Measurements from ENCODE around the gene ADAMTSL3.

ADAMTSL3 gene

DNA sequence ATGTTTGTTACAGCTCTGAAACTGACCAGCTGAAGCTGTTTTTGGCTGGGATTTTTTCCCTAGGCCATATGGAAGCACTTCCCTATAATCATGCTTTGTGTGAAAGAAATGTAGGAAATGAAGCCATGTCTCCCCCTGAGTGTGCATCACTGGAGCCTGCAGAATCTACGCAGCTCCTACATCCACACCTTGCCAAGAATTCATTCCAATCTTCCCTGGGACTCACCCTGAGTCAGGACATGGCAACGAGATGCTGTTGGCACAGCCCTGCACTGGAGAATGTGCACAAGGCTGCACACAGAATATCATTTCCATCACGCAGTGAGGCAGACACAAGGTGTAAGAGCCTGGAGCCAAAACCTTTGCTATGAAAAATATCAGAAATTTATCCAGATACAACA is 189.5 kb downstream of the ADAMTSL3 start:
- H3K79me2 ChIP-seq (ENCODE audit: control insufficient read depth, low read length), result no peaks in the 10 kb centered on the region
- no peaks in the 10 kb centered on the region for H3K9me3 ChIP-seq (ENCODE audit: control insufficient read depth, insufficient read depth, low read length)
- H3K27me3 ChIP-seq (ENCODE audit: control insufficient read depth, low read length), result no peaks in the 10 kb centered on the region
- no peaks in the 10 kb centered on the region for H4K20me1 ChIP-seq (ENCODE audit: control insufficient read depth, insufficient read depth, low read depth, low read length)
- H3K4me2 ChIP-seq (ENCODE audit: low read length), result no peak overlapping the region
- no peaks in the 10 kb centered on the region for H3K4me1 ChIP-seq (ENCODE audit: control insufficient read depth, low read length)
- no peak overlapping the region for H3K27ac ChIP-seq (ENCODE audit: low read depth, low read length)
- H3K4me3 ChIP-seq (ENCODE audit: low read length), result no peak overlapping the region
- H3K9me2 ChIP-seq (replicated peaks; ENCODE audit: control insufficient read depth, low read length), result no peaks in the 10 kb centered on the region
- no peaks in the 10 kb centered on the region for H3F3A ChIP-seq (ENCODE audit: control insufficient read depth, insufficient read depth)
- TF ChIP-seq EZH2phosphoT487 (IDR thresholded peaks at IDR 0.05; ENCODE audit: borderline replicate concordance, low read length), result no peak
- no peak for TF ChIP-seq CTCF (IDR thresholded peaks at IDR 0.05; ENCODE audit: low read depth, low read length, poor library complexity, severe bottlenecking)
- no peaks in the 10 kb centered on the region for H3K36me3 ChIP-seq (ENCODE audit: control insufficient read depth, low read length)

GRCh38 chr15:83844742-83845141 is 190.8 kb downstream of the ADAMTSL3 start:
- Histone ChIP-seq H3K36me3 (ENCODE audit: control insufficient read depth, low read length) (no peaks in the 10 kb centered on the region), H3K4me3 (ENCODE audit: low read length) (no peak overlapping the region), H3K27ac (ENCODE audit: low read depth, low read length) (no peak overlapping the region), H3K4me1 (ENCODE audit: control insufficient read depth, low read length) (no peaks in the 10 kb centered on the region), H3F3A (ENCODE audit: control insufficient read depth, insufficient read depth) (no peaks in the 10 kb centered on the region), H3K79me2 (ENCODE audit: control insufficient read depth, low read length) (no peaks in the 10 kb centered on the region), H3K9me2 (replicated peaks; ENCODE audit: control insufficient read depth, low read length) (no peaks in the 10 kb centered on the region), H4K20me1 (ENCODE audit: control insufficient read depth, insufficient read depth, low read depth, low read length) (no peaks in the 10 kb centered on the region), H3K4me2 (ENCODE audit: low read length) (no peak overlapping the region), H3K27me3 (ENCODE audit: control insufficient read depth, low read length) (no peaks in the 10 kb centered on the region), H3K9me3 (ENCODE audit: control insufficient read depth, insufficient read depth, low read length) (no peaks in the 10 kb centered on the region)
- TF ChIP-seq CTCF (IDR thresholded peaks at IDR 0.05; ENCODE audit: low read depth, low read length, poor library complexity, severe bottlenecking), result no peak
- no peak for TF ChIP-seq EZH2phosphoT487 (IDR thresholded peaks at IDR 0.05; ENCODE audit: borderline replicate concordance, low read length)

- no peaks in the 10 kb centered on the region for H3K9me2 ChIP-seq (replicated peaks; ENCODE audit: control insufficient read depth, low read length)
- H3K4me1 ChIP-seq (ENCODE audit: control insufficient read depth, low read length), result no peaks in the 10 kb centered on the region
- no peaks in the 10 kb centered on the region for H4K20me1 ChIP-seq (ENCODE audit: control insufficient read depth, insufficient read depth, low read depth, low read length)
- no peaks in the 10 kb centered on the region for H3K36me3 ChIP-seq (ENCODE audit: control insufficient read depth, low read length)
- H3K27me3 ChIP-seq (ENCODE audit: control insufficient read depth, low read length), result no peaks in the 10 kb centered on the region
- no peaks in the 10 kb centered on the region for H3F3A ChIP-seq (ENCODE audit: control insufficient read depth, insufficient read depth)
- no peak for TF ChIP-seq CTCF (IDR thresholded peaks at IDR 0.05; ENCODE audit: low read depth, low read length, poor library complexity, severe bottlenecking)
- no peak for TF ChIP-seq EZH2phosphoT487 (IDR thresholded peaks at IDR 0.05; ENCODE audit: borderline replicate concordance, low read length)
- no peak overlapping the region for H3K4me3 ChIP-seq (ENCODE audit: low read length)
- H3K9me3 ChIP-seq (ENCODE audit: control insufficient read depth, insufficient read depth, low read length), result no peaks in the 10 kb centered on the region
- H3K27ac ChIP-seq (ENCODE audit: low read depth, low read length), result no peak overlapping the region
- H3K4me2 ChIP-seq (ENCODE audit: low read length), result no peak overlapping the region
- H3K79me2 ChIP-seq (ENCODE audit: control insufficient read depth, low read length), result no peaks in the 10 kb centered on the region
Measured at GRCh38 chr15:83845230-83845629, 191.3 kb downstream of the ADAMTSL3 start.

- TF ChIP-seq CTCF (IDR thresholded peaks at IDR 0.05; ENCODE audit: low read depth, low read length, poor library complexity, severe bottlenecking) (no peak), EZH2phosphoT487 (IDR thresholded peaks at IDR 0.05; ENCODE audit: borderline replicate concordance, low read length) (no peak)
- Histone ChIP-seq H3K36me3 (ENCODE audit: control insufficient read depth, low read length) (no peaks in the 10 kb centered on the region), H3K27me3 (ENCODE audit: control insufficient read depth, low read length) (no peaks in the 10 kb centered on the region), H3F3A (ENCODE audit: control insufficient read depth, insufficient read depth) (no peaks in the 10 kb centered on the region), H3K9me2 (replicated peaks; ENCODE audit: control insufficient read depth, low read length) (no peaks in the 10 kb centered on the region), H3K27ac (ENCODE audit: low read depth, low read length) (no peak overlapping the region), H3K9me3 (ENCODE audit: control insufficient read depth, insufficient read depth, low read length) (no peaks in the 10 kb centered on the region), H4K20me1 (ENCODE audit: control insufficient read depth, insufficient read depth, low read depth, low read length) (no peaks in the 10 kb centered on the region), H3K4me2 (ENCODE audit: low read length) (no peak overlapping the region), H3K4me1 (ENCODE audit: control insufficient read depth, low read length) (no peaks in the 10 kb centered on the region), H3K4me3 (ENCODE audit: low read length) (no peak overlapping the region), H3K79me2 (ENCODE audit: control insufficient read depth, low read length) (no peaks in the 10 kb centered on the region)
Measured at GRCh38 chr15:83846847-83847246, 192.9 kb downstream of the ADAMTSL3 start.
